HepG2 (cell line): Measurements from ENCODE around the gene IL1R1. TPM values are rescaled to one million over a fixed set of nuclear protein-coding genes. Genes with fewer than 3 reads are reported as not detected.

Source experiments
- BCL6 ChIP-seq: IDR thresholded peaks from 2 replicates; pipeline ENCODE4 v1.6.1; 2016; ENCODE audit warnings: missing genetic modification reagents, missing compliant biosample characterization
- GATAD2A ChIP-seq: IDR thresholded peaks from 2 replicates; pipeline ENCODE4 v1.6.1; 2016
- GTF3A ChIP-seq: sonication (generic); formaldehyde crosslinking; conservative IDR thresholded peaks from 2 replicates; pipeline ENCODE4 v1.4.0; 2020; ENCODE audit warnings: mild to moderate bottlenecking, missing genetic modification reagents
- HDAC6 ChIP-seq: fragments of 200-600 bp; sonication (generic); IDR thresholded peaks from 2 replicates; pipeline ENCODE4 v1.7.0; 2017; ENCODE audit warnings: mild to moderate bottlenecking, antibody characterized with exemption, low read length, low read depth
- HMG20B ChIP-seq: conservative IDR thresholded peaks from 2 replicates; pipeline ENCODE4 v1.6.1; 2016; ENCODE audit warnings: missing genetic modification reagents, missing compliant biosample characterization
- IRF2 ChIP-seq: IDR thresholded peaks from 2 replicates; pipeline ENCODE4 v1.6.1; 2018; ENCODE audit warnings: missing genetic modification reagents, missing compliant biosample characterization
- MED8 ChIP-seq: sonication (generic); formaldehyde crosslinking; IDR thresholded peaks from 2 replicates; pipeline ENCODE4 v1.8.1; 2023; ENCODE audit warnings: mild to moderate bottlenecking, missing genetic modification reagents; ENCODE audit not compliant: insufficient replicate concordance
- NCOA2 ChIP-seq: sonication (generic); formaldehyde crosslinking; IDR thresholded peaks from 2 replicates; pipeline ENCODE4 v1.8.0; 2022; ENCODE audit warnings: inconsistent platforms
- NCOR1 ChIP-seq: fragments of 200-600 bp; sonication (generic); IDR thresholded peaks from 2 replicates; pipeline ENCODE4 v1.7.0; 2017; ENCODE audit warnings: antibody characterized with exemption, low read length, borderline replicate concordance
- PCBP1 ChIP-seq: fragments of 200-400 bp; formaldehyde crosslinking; IDR thresholded peaks from 2 replicates; pipeline ENCODE4 v1.6.1; 2017; ENCODE audit warnings: mild to moderate bottlenecking, low read depth, low read length, borderline replicate concordance
- PHF21A ChIP-seq: sonication (generic); formaldehyde crosslinking; IDR thresholded peaks from 2 replicates; pipeline ENCODE4 v1.5.0; 2020; ENCODE audit warnings: mild to moderate bottlenecking, missing genetic modification reagents
- SIN3A ChIP-seq: IDR thresholded peaks from 2 replicates; pipeline ENCODE4 v1.6.1; 2011; ENCODE audit warnings: low read depth, mild to moderate bottlenecking, control low read depth, low read length, borderline replicate concordance
- TAF15 ChIP-seq: fragments of 200-400 bp; formaldehyde crosslinking; IDR thresholded peaks from one replicate; pipeline ENCODE4 v1.6.1; 2018; ENCODE audit warnings: mild to moderate bottlenecking, low read depth, low read length; ENCODE audit not compliant: poor library complexity, severe bottlenecking
- ZNF367 ChIP-seq: sonication (generic); formaldehyde crosslinking; IDR thresholded peaks from 2 replicates; pipeline ENCODE4 v1.4.0; 2020; ENCODE audit warnings: missing genetic modification reagents, borderline replicate concordance
- ZNF432 ChIP-seq: sonication (generic); formaldehyde crosslinking; IDR thresholded peaks from 2 replicates; pipeline ENCODE4 v1.5.0; 2020; ENCODE audit warnings: missing genetic modification reagents, mild to moderate bottlenecking, borderline replicate concordance
- ZNF510 ChIP-seq: sonication (generic); formaldehyde crosslinking; IDR thresholded peaks from 2 replicates; pipeline ENCODE4 v1.4.0; 2020; ENCODE audit warnings: low read depth, mild to moderate bottlenecking, missing genetic modification reagents
- ZNF570 ChIP-seq: sonication (generic); formaldehyde crosslinking; IDR thresholded peaks from 2 replicates; pipeline ENCODE4 v1.4.0; 2020; ENCODE audit warnings: mild to moderate bottlenecking, missing genetic modification reagents, borderline replicate concordance
- polyA plus RNA-seq, 8 experiments: library from polyadenylated mRNA; depleted of rRNA in 3 of 8; stranded (reverse) in 7 of 8; unstranded in 1 of 8; fragments of >200 nt; fragmentation: Illumina TruSeq in 4 of 8; extraction: Trizol in 4 of 8; gene quantifications; 2 replicates each; pipeline versions ENCODE4 v1.2.1 to v1.2.3, GENCODE V29; 2011 to 2016; ENCODE audit warnings: low read depth in 4 of 8, missing spikeins in 1 of 8, mixed read lengths in 1 of 8; ENCODE audit not compliant: insufficient read depth in 1 of 8
- total RNA-seq, 5 experiments: library from RNA; depleted of rRNA; stranded (reverse); fragments of >200 nt; fragmentation: Illumina TruSeq; extraction: Trizol; gene quantifications; 2 replicates each; pipeline ENCODE4 v1.2.3, GENCODE V29; 2016; ENCODE audit warnings: low read depth in 1 of 5
- TF ChIP-seq, protein P1 (sequence below): sonication (generic); formaldehyde crosslinking; IDR thresholded peaks from 2 replicates; pipeline ENCODE4 v1.5.1; 2020; ENCODE audit warnings: mild to moderate bottlenecking, missing genetic modification reagents, borderline replicate concordance
- TF ChIP-seq, protein P2 (sequence below): sonication (generic); formaldehyde crosslinking; IDR thresholded peaks from 2 replicates; pipeline ENCODE4 v1.5.0; 2020; ENCODE audit warnings: mild to moderate bottlenecking, missing genetic modification reagents, moderate library complexity
- TF ChIP-seq, protein P3 (sequence below): sonication (generic); formaldehyde crosslinking; IDR thresholded peaks from 2 replicates; pipeline ENCODE4 v1.9.0; 2022; ENCODE audit warnings: missing genetic modification reagents, mild to moderate bottlenecking, borderline replicate concordance
- TF ChIP-seq, protein P4 (sequence below): sonication (generic); formaldehyde crosslinking; IDR thresholded peaks from 2 replicates; pipeline ENCODE4 v1.4.0; 2020; ENCODE audit warnings: missing genetic modification reagents, low read depth, mild to moderate bottlenecking, borderline replicate concordance

Gene IL1R1
- total and polyA plus RNA-seq, 2 of the 13 experiments (the other 11 are each of a cell fraction or from before 2014, with no cell fraction given) = 38.0 to 93.1 TPM

DNA sequence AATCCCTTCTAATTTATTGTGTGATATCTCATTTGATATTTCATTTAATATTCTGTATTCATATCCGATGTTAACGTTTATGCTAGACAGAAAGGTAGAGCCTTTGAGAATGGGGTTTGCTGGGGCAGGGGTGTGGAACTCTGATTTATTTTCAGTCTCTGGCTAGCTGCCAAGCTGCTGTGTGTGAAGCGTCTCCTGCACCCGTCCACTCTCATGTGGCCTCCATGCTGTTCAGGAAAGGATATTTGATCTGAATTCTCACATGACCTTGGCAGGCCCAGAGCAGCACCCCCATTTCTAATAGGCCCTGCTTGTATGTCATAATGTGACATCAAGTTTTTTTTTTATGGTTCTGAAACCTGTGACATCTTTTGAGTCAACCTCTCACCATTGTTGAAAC lies 1.6 kb downstream of the IL1R1 start (continued):
- TF ChIP-seq PCBP1 (no peak), SIN3A (no peak), BCL6 (peak; percentile 60; the same call in 1 of the 2 replicates), HMG20B (CRISPR knock-in tag) (0 out of 2 replicates have a peak, but pooled peaks have one; percentile 55), NCOA2 (CRISPR knock-in tag) (no peak), GTF3A (CRISPR knock-in tag) (no peak), HDAC6 (no peak), PHF21A (CRISPR knock-in tag) (0 out of 2 replicates have a peak, but pooled peaks have one; percentile 46), ZNF570 (no peak), ZNF510 (no peak), TAF15 (no peak), NCOR1 (no peak), ZNF432 (CRISPR knock-in tag) (no peak), ZNF367 (CRISPR knock-in tag) (no peak), GATAD2A (CRISPR knock-in tag) (peak; percentile 17; the same call in 1 of the 2 replicates), IRF2 (CRISPR knock-in tag) (0 out of 2 replicates have a peak, but pooled peaks have one; percentile 7), MED8 (CRISPR knock-in tag) (no peak)
- TF ChIP-seq, protein P1, sequence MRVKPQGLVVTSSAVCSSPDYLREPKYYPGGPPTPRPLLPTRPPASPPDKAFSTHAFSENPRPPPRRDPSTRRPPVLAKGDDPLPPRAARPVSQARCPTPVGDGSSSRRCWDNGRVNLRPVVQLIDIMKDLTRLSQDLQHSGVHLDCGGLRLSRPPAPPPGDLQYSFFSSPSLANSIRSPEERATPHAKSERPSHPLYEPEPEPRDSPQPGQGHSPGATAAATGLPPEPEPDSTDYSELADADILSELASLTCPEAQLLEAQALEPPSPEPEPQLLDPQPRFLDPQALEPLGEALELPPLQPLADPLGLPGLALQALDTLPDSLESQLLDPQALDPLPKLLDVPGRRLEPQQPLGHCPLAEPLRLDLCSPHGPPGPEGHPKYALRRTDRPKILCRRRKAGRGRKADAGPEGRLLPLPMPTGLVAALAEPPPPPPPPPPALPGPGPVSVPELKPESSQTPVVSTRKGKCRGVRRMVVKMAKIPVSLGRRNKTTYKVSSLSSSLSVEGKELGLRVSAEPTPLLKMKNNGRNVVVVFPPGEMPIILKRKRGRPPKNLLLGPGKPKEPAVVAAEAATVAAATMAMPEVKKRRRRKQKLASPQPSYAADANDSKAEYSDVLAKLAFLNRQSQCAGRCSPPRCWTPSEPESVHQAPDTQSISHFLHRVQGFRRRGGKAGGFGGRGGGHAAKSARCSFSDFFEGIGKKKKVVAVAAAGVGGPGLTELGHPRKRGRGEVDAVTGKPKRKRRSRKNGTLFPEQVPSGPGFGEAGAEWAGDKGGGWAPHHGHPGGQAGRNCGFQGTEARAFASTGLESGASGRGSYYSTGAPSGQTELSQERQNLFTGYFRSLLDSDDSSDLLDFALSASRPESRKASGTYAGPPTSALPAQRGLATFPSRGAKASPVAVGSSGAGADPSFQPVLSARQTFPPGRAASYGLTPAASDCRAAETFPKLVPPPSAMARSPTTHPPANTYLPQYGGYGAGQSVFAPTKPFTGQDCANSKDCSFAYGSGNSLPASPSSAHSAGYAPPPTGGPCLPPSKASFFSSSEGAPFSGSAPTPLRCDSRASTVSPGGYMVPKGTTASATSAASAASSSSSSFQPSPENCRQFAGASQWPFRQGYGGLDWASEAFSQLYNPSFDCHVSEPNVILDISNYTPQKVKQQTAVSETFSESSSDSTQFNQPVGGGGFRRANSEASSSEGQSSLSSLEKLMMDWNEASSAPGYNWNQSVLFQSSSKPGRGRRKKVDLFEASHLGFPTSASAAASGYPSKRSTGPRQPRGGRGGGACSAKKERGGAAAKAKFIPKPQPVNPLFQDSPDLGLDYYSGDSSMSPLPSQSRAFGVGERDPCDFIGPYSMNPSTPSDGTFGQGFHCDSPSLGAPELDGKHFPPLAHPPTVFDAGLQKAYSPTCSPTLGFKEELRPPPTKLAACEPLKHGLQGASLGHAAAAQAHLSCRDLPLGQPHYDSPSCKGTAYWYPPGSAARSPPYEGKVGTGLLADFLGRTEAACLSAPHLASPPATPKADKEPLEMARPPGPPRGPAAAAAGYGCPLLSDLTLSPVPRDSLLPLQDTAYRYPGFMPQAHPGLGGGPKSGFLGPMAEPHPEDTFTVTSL (CRISPR knock-in tag) = no peak
- TF ChIP-seq, protein P2, sequence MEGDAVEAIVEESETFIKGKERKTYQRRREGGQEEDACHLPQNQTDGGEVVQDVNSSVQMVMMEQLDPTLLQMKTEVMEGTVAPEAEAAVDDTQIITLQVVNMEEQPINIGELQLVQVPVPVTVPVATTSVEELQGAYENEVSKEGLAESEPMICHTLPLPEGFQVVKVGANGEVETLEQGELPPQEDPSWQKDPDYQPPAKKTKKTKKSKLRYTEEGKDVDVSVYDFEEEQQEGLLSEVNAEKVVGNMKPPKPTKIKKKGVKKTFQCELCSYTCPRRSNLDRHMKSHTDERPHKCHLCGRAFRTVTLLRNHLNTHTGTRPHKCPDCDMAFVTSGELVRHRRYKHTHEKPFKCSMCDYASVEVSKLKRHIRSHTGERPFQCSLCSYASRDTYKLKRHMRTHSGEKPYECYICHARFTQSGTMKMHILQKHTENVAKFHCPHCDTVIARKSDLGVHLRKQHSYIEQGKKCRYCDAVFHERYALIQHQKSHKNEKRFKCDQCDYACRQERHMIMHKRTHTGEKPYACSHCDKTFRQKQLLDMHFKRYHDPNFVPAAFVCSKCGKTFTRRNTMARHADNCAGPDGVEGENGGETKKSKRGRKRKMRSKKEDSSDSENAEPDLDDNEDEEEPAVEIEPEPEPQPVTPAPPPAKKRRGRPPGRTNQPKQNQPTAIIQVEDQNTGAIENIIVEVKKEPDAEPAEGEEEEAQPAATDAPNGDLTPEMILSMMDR = no peak
- TF ChIP-seq, protein P3, sequence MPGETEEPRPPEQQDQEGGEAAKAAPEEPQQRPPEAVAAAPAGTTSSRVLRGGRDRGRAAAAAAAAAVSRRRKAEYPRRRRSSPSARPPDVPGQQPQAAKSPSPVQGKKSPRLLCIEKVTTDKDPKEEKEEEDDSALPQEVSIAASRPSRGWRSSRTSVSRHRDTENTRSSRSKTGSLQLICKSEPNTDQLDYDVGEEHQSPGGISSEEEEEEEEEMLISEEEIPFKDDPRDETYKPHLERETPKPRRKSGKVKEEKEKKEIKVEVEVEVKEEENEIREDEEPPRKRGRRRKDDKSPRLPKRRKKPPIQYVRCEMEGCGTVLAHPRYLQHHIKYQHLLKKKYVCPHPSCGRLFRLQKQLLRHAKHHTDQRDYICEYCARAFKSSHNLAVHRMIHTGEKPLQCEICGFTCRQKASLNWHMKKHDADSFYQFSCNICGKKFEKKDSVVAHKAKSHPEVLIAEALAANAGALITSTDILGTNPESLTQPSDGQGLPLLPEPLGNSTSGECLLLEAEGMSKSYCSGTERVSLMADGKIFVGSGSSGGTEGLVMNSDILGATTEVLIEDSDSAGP (CRISPR knock-in tag) = no peak
- TF ChIP-seq, protein P4, sequence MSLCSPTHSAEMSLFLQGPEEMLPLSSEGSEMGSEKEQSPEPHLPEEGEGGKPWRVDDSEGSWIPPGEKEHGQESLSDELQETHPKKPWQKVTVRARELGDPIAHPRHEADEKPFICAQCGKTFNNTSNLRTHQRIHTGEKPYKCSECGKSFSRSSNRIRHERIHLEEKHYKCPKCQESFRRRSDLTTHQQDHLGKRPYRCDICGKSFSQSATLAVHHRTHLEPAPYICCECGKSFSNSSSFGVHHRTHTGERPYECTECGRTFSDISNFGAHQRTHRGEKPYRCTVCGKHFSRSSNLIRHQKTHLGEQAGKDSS = no peak
